Activated T-helper 1 cell treated with anti-CD3 and anti-CD28 coated beads, Interleukin-2, amount 50 U/mL, for 16 hours (primary cell): ENCODE data around the gene ABCC11.
"Not testable (repeated sequence)": the region's sequence is repeated elsewhere in the genome, so short reads cannot be mapped to it uniquely, and the experiment has no call there.

Experiments used
- DNase-seq, 2 donors: peaks; one replicate each; pipeline ENCODE4 v3.0.0-alpha.2; 2020; ENCODE audit warnings: low read depth in 1 of 2, low spot score in 1 of 2

Gene ABCC11

GRCh38 chr16:48250520-48251278 lies 3.4 kb upstream of the ABCC11 start:
- DNase-seq = no peak

GRCh38 chr16:48246066-48246465 lies 1.3 kb downstream of the ABCC11 start:
- DNase-seq = no peak

- no peak for DNase-seq
Measured at GRCh38 chr16:48244863-48245195, 2.5 kb downstream of the ABCC11 start.

- peak; percentile 80 to 86 for DNase-seq
Measured at GRCh38 chr16:48244080-48244862, 3.1 kb downstream of the ABCC11 start, which contains the start of gene LONP2. LONP2 (plus strand) TSS chr16:48244300; CDS start chr16:48244389, 89 bp downstream.

GRCh38 chr16:48240147-48240546 lies 7.2 kb downstream of the ABCC11 start:
- DNase-seq = not testable (repeated sequence)

GRCh38 chr16:48236286-48236685 lies 11.1 kb downstream of the ABCC11 start:
- no peak for DNase-seq

- no peak for DNase-seq
Measured at GRCh38 chr16:48235556-48236136, 11.7 kb downstream of the ABCC11 start.

GRCh38 chr16:48235058-48235555 lies 12.2 kb downstream of the ABCC11 start:
- no peak for DNase-seq

- DNase-seq = no peak
Measured at GRCh38 chr16:48234630-48235029, 12.7 kb downstream of the ABCC11 start.

- DNase-seq = no peak
Measured at GRCh38 chr16:48232493-48233040, 14.8 kb downstream of the ABCC11 start.

- no peak for DNase-seq
Measured at GRCh38 chr16:48231727-48232492, 15.4 kb downstream of the ABCC11 start.

GRCh38 chr16:48225456-48225855 lies 21.9 kb downstream of the ABCC11 start:
- no peak for DNase-seq

- no peak for DNase-seq
Measured at GRCh38 chr16:48223490-48223889, 23.8 kb downstream of the ABCC11 start.

- DNase-seq = no peak
Measured at GRCh38 chr16:48220891-48221290, 26.4 kb downstream of the ABCC11 start.

GRCh38 chr16:48218473-48218872 lies 28.9 kb downstream of the ABCC11 start:
- DNase-seq = no peak

GRCh38 chr16:48217708-48218107 lies 29.6 kb downstream of the ABCC11 start:
- DNase-seq = no peak

- DNase-seq = no peak
Measured at GRCh38 chr16:48215738-48216137, 31.6 kb downstream of the ABCC11 start.

- DNase-seq = no peak
Measured at GRCh38 chr16:48212033-48212432, 35.3 kb downstream of the ABCC11 start.

- DNase-seq = no peak
Measured at GRCh38 chr16:48210747-48211146, 36.6 kb downstream of the ABCC11 start.

GRCh38 chr16:48206594-48207242 lies 40.6 kb downstream of the ABCC11 start:
- no peak for DNase-seq
